Measurements from ENCODE around the gene ALDH16A1.

DNA sequence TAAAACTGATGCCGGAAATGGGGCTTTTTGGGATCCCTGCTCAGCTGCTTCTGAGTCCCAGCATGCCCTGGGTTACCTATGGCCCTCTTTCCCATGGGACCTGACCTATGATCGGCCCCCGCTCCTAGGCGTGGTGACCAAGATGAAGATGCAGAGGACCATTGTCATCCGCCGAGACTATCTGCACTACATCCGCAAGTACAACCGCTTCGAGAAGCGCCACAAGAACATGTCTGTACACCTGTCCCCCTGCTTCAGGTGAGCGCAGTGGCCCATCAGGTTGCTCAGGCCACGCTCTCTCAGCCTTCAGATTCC, 44.7 kb downstream of the ALDH16A1 start:
- no peak for TF ChIP-seq POLR2A (IDR thresholded peaks at IDR 0.05)
- TF ChIP-seq, protein P1, sequence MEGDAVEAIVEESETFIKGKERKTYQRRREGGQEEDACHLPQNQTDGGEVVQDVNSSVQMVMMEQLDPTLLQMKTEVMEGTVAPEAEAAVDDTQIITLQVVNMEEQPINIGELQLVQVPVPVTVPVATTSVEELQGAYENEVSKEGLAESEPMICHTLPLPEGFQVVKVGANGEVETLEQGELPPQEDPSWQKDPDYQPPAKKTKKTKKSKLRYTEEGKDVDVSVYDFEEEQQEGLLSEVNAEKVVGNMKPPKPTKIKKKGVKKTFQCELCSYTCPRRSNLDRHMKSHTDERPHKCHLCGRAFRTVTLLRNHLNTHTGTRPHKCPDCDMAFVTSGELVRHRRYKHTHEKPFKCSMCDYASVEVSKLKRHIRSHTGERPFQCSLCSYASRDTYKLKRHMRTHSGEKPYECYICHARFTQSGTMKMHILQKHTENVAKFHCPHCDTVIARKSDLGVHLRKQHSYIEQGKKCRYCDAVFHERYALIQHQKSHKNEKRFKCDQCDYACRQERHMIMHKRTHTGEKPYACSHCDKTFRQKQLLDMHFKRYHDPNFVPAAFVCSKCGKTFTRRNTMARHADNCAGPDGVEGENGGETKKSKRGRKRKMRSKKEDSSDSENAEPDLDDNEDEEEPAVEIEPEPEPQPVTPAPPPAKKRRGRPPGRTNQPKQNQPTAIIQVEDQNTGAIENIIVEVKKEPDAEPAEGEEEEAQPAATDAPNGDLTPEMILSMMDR (IDR thresholded peaks at IDR 0.05 in 4 of 5, conservative IDR thresholded peaks at IDR 0.05 in 1 of 5): no peak

Measured in gastrocnemius medialis (tissue), 4 donors.